HG02610 (cell line): ENCODE results near the gene SIM2.

Experiments used
- ATAC-seq: cut with Tn5 transposase; IDR thresholded peaks from one replicate; pipeline ENCODE4 v1.9.1; 2021; ENCODE audit warnings: mild to moderate bottlenecking, moderate library complexity; ENCODE audit not compliant: unreplicated experiment

The SIM2 gene

GRCh38 chr21:36791695-36792470 lies 93.0 kb downstream of the SIM2 start:
- ATAC-seq = no peak

GRCh38 chr21:36792505-36792967 lies 93.6 kb downstream of the SIM2 start:
- ATAC-seq = no peak

- ATAC-seq = no peak
These were observed 97.2 kb downstream of the SIM2 start for GRCh38 chr21:36796070-36796469.

GRCh38 chr21:36798491-36798890 lies 99.6 kb downstream of the SIM2 start:
- ATAC-seq = no peak
